Endothelial cell of umbilical vein (primary cell): Measurements from ENCODE around the gene COQ8A. TPM values are rescaled to one million over a fixed set of nuclear protein-coding genes. Genes with fewer than 3 reads are reported as not detected.

Source experiments
- BruUV-seq: library from RNA; stranded (reverse); fragments of 400-500 nt; replicated peaks from 2 replicates; lab custom pipeline; 2021; lab: Mats Ljungman, UMichigan
- CTCF ChIA-PET: fragments of 300-600, 350-600 bp; sonication (Branson Sonifier 250); formaldehyde crosslinking; loops from one replicate; lab custom pipeline; 2021; ENCODE audit warnings: antibody characterized with exemption, inconsistent platforms; lab: Charles Lee
- POLR2A ChIA-PET: fragments of 300-600, 350-600 bp; sonication (Branson Sonifier 250); formaldehyde crosslinking; loops from one replicate; lab custom pipeline; 2021; ENCODE audit warnings: antibody characterized with exemption, inconsistent platforms; lab: Charles Lee
- DNase-seq: peaks from one replicate; pipeline ENCODE4 v3.0.0-alpha.2; 2011; ENCODE audit warnings: low read depth, low spot score
- FAIRE-seq: peaks from 2 replicates; lab custom pipeline; 2011; peaks lifted over from hg19 to GRCh38; lab: Jason Lieb, UNC
- H2AFZ ChIP-seq: 2 replicates; pipeline ENCODE4 v1.6.0; 2012; ENCODE audit warnings: low read depth, low read length, control low read depth, inconsistent platforms
- H3K27ac ChIP-seq: 2 replicates; pipeline ENCODE4 v1.5.1; 2011; ENCODE audit warnings: low read depth, mild to moderate bottlenecking, control low read depth, low read length, moderate library complexity; ENCODE audit not compliant: insufficient read depth
- H3K27me3 ChIP-seq, 2 experiments: 2 replicates each; pipeline versions ENCODE4 v1.6.0 to v1.6.1; 2011; ENCODE audit warnings: low read length in 2 of 2, mixed read lengths in 1 of 2; ENCODE audit not compliant: control insufficient read depth in 2 of 2, insufficient read depth in 2 of 2
- H3K36me3 ChIP-seq, 2 experiments: 2 replicates in 1 of 2; 3 replicates in 1 of 2; pipeline ENCODE4 v1.5.1; 2011; ENCODE audit warnings: low read length in 2 of 2, mild to moderate bottlenecking in 1 of 2, moderate library complexity in 1 of 2; ENCODE audit not compliant: control insufficient read depth in 2 of 2, insufficient read depth in 2 of 2; ENCODE audit errors: extremely low read depth in 1 of 2
- H3K4me1 ChIP-seq: 3 replicates; pipeline ENCODE4 v1.5.1; 2011; ENCODE audit warnings: mild to moderate bottlenecking, low read length; ENCODE audit not compliant: control insufficient read depth, insufficient read depth; ENCODE audit errors: extremely low read depth
- H3K4me2 ChIP-seq: 2 replicates; pipeline ENCODE4 v1.6.1; 2011; ENCODE audit warnings: low read length, control low read depth, mixed read lengths; ENCODE audit not compliant: insufficient read depth
- H3K4me3 ChIP-seq, 3 experiments: fragments of 200-600 bp in 1 of 3; sonication (generic), shearing (Covaris generic) in 1 of 3; replicated peaks in 1 of 3; 2 replicates each; pipeline ENCODE4 v1.5.1; 2011 to 2016; ENCODE audit warnings: control low read depth in 3 of 3, low read length in 3 of 3, mild to moderate bottlenecking in 2 of 3, inconsistent platforms in 1 of 3, low read depth in 1 of 3, moderate library complexity in 1 of 3; ENCODE audit not compliant: insufficient read depth in 1 of 3
- H3K79me2 ChIP-seq: 2 replicates; pipeline ENCODE4 v1.6.0; 2012; ENCODE audit warnings: low read length, inconsistent platforms; ENCODE audit not compliant: control insufficient read depth, insufficient read depth
- H3K9ac ChIP-seq: replicated peaks from 2 replicates; pipeline ENCODE3; 2011; ENCODE audit warnings: low read length, control low read depth; ENCODE audit not compliant: insufficient read depth; ENCODE audit errors: extremely low read depth
- H3K9me1 ChIP-seq: replicated peaks from 3 replicates; pipeline ENCODE4 v1.6.0; 2011; ENCODE audit warnings: mild to moderate bottlenecking, low read length; ENCODE audit not compliant: control insufficient read depth, insufficient read depth; ENCODE audit errors: extremely low read depth
- H3K9me3 ChIP-seq: replicated peaks from 2 replicates; pipeline ENCODE4 v1.5.1; 2012; ENCODE audit warnings: low read length, inconsistent platforms; ENCODE audit not compliant: control insufficient read depth, insufficient read depth
- H4K20me1 ChIP-seq: replicated peaks from 2 replicates; pipeline ENCODE3; 2011; ENCODE audit warnings: mild to moderate bottlenecking, low read length; ENCODE audit not compliant: control insufficient read depth, insufficient read depth; ENCODE audit errors: extremely low read depth
- CTCF ChIP-seq, 2 donors: IDR thresholded peaks; 1 replicate in 1 of 2; 2 replicates in 1 of 2; pipeline ENCODE4 v1.5.1; 2011; ENCODE audit warnings: low read length in 2 of 2, mild to moderate bottlenecking in 2 of 2, moderate library complexity in 2 of 2, control low read depth in 1 of 2, inconsistent platforms in 1 of 2, low read depth in 1 of 2; ENCODE audit not compliant: insufficient read depth in 1 of 2; ENCODE audit errors: extremely low read depth in 1 of 2
- EZH2 ChIP-seq: IDR thresholded peaks from 2 replicates; pipeline ENCODE4 v1.6.1; 2012; ENCODE audit warnings: borderline replicate concordance, low read depth, mild to moderate bottlenecking, moderate library complexity, low read length, inconsistent platforms; ENCODE audit not compliant: severe bottlenecking
- FOS ChIP-seq: IDR thresholded peaks from 2 replicates; pipeline ENCODE4 v1.6.1; 2011; ENCODE audit warnings: mild to moderate bottlenecking, low read length, moderate library complexity, borderline replicate concordance; ENCODE audit not compliant: insufficient read depth
- GATA2 ChIP-seq: IDR thresholded peaks from 2 replicates; pipeline ENCODE4 v1.7.0; 2011; ENCODE audit warnings: low read depth, mild to moderate bottlenecking, moderate library complexity, mixed read lengths, low read length; ENCODE audit not compliant: insufficient read length, insufficient read depth
- JUN ChIP-seq: IDR thresholded peaks from 2 replicates; pipeline ENCODE4 v1.6.1; 2011; ENCODE audit warnings: borderline replicate concordance, low read depth; ENCODE audit not compliant: insufficient read length, insufficient read depth
- MAX ChIP-seq: IDR thresholded peaks from 2 replicates; pipeline ENCODE4 v1.6.1; 2011; ENCODE audit not compliant: insufficient read depth, insufficient read length
- MYC ChIP-seq: IDR thresholded peaks from one replicate; pipeline ENCODE4 v1.6.1; 2011; ENCODE audit warnings: mild to moderate bottlenecking, low read depth, low read length
- POLR2A ChIP-seq: IDR thresholded peaks from 2 replicates; pipeline ENCODE4 v1.6.1; 2012; ENCODE audit warnings: low read depth, mild to moderate bottlenecking, control low read depth, low read length
- POLR2AphosphoS5 ChIP-seq: IDR thresholded peaks from 2 replicates; pipeline ENCODE4 v1.6.1; 2012; ENCODE audit warnings: low read depth, mild to moderate bottlenecking, control low read depth, low read length, moderate library complexity; ENCODE audit not compliant: insufficient read depth
- dilution Hi-C: fragments of 300-500 bp; cut with MboI; formaldehyde crosslinking; loops from one replicate; pipeline ENCODE4 v1.15.0; 2019; ENCODE audit warnings: low sequenced_read_pairs; ENCODE audit not compliant: extremely low pct_ligation_motif_present
- intact Hi-C: fragments of 100-400 bp; cut with micrococcal nuclease; formaldehyde crosslinking; loops from one replicate; pipeline ENCODE4 v1.10.0; 2022
- polyA plus RNA-seq, 4 experiments: library from polyadenylated mRNA; depleted of rRNA in 3 of 4; stranded (reverse) in 3 of 4; unstranded in 1 of 4; fragments of >200 nt; gene quantifications; 2 replicates each; pipeline versions ENCODE4 v1.2.1 to v1.2.3, GENCODE V29; 2011 to 2012; ENCODE audit warnings: missing spikeins in 1 of 4
- total RNA-seq: library from RNA; stranded (reverse); gene quantifications from 2 replicates; pipeline ENCODE4 v1.2.3, GENCODE V29; 2021

Gene COQ8A
- total and polyA plus RNA-seq, 2 donors (not counting 3 experiments of a cell fraction or from before 2014, with no cell fraction given) = 6.8 to 9.4 TPM

GRCh38 chr1:227002531-227003049 lies 62.5 kb downstream of the COQ8A start:
- H2AFZ ChIP-seq = no peak overlapping the region
- no peak overlapping the region for H3K4me2 ChIP-seq
- CTCF ChIA-PET = interaction anchor here (2.1 kb wide), 1 partner anchor 11 kb away, joined by 4 read pairs; no protein-coding TSS in a partner anchor

More at GRCh38 chr1:227002531-227003049, 62.5 kb downstream of the COQ8A start:
- no peak for TF ChIP-seq MAX
- TF ChIP-seq POLR2AphosphoS5 = no peak
- TF ChIP-seq EZH2 = no peak
- TF ChIP-seq MYC = no peak
- no peak for TF ChIP-seq JUN
- no peak for TF ChIP-seq CTCF (IDR thresholded peaks at IDR 0.05; ENCODE audit: extremely low read depth in 1 of 2, insufficient read depth in 1 of 2, low read depth in 1 of 2, low read length in 2 of 2)
- no peak for TF ChIP-seq GATA2
- no peak for TF ChIP-seq POLR2A
- no peak for TF ChIP-seq FOS
- dilution Hi-C loops = no loop called here
- POLR2A ChIA-PET = no interaction called here
- Histone ChIP-seq H3K27me3 (no peaks in the 10 kb centered on the region), H3K9ac (no peak overlapping the region), H3K9me3 (no peaks in the 10 kb centered on the region), H3K9me1 (no peaks in the 10 kb centered on the region), H3K4me3 (no peak overlapping the region), H3K36me3 (peaks cover 12 to 19% of the 10 kb centered on the region in 2 experiments), H4K20me1 (no peaks in the 10 kb centered on the region), H3K79me2 (no peaks in the 10 kb centered on the region), H3K4me1 (no peaks in the 10 kb centered on the region), H3K27ac (no peak overlapping the region)
- FAIRE-seq (no peak), DNase-seq (no peak)
- BruUV-seq = no TSS peak
- intact Hi-C loops = no loop called here
